IMR-90 (cell line): ENCODE data around the gene EME2. TPM values are rescaled to one million over a fixed set of nuclear protein-coding genes. Genes with fewer than 3 reads are reported as not detected.

ENCODE experiments used
- ATAC-seq: fragments of 200-7000 bp; cut with Tn5 transposase; 2 replicates; pipeline ENCODE4 v1.9.1; 2020; ENCODE audit warnings: low read depth, mild to moderate bottlenecking, moderate library complexity
- BruUV-seq: library from RNA; stranded (reverse); fragments of 400-500 nt; replicated peaks from 2 replicates; lab custom pipeline; 2021; lab: Mats Ljungman, UMichigan
- CTCF ChIA-PET: fragments of 300-600 bp; formaldehyde crosslinking; extraction: SDS; loops from one replicate; lab custom pipeline; 2021; ENCODE audit warnings: antibody characterized with exemption; lab: Yijun Ruan, JAX
- POLR2A ChIA-PET: fragments of 300-600 bp; sonication (Branson Sonifier 250); formaldehyde crosslinking; loops from one replicate; lab custom pipeline; 2022; ENCODE audit warnings: antibody characterized with exemption; ENCODE audit not compliant: unreplicated experiment; lab: Charles Lee
- DNase-seq: peaks from one replicate; pipeline ENCODE4 v3.0.0; 2013
- H2AFZ ChIP-seq: replicated peaks from 2 replicates; pipeline ENCODE3; 2013; ENCODE audit warnings: low read length, mild to moderate bottlenecking; ENCODE audit not compliant: poor library complexity
- H2AK5ac ChIP-seq: 2 replicates; pipeline ENCODE4 v1.6.1; 2013; ENCODE audit warnings: low read depth, low read length, inconsistent platforms
- H2AK9ac ChIP-seq: replicated peaks from 2 replicates; pipeline ENCODE3; 2013; ENCODE audit warnings: mild to moderate bottlenecking, low read depth, low read length, moderate library complexity; ENCODE audit not compliant: poor library complexity
- H2BK120ac ChIP-seq: 2 replicates; pipeline ENCODE4 v1.6.1; 2013; ENCODE audit warnings: low read depth, low read length, inconsistent platforms
- H2BK15ac ChIP-seq: 3 replicates; pipeline ENCODE4 v1.6.1; 2013; ENCODE audit warnings: low read depth, low read length, inconsistent platforms
- H2BK20ac ChIP-seq: 2 replicates; pipeline ENCODE4 v1.6.1; 2013; ENCODE audit warnings: low read depth, mild to moderate bottlenecking, inconsistent platforms, low read length, moderate library complexity
- H2BK5ac ChIP-seq: 2 replicates; pipeline ENCODE4 v1.6.1; 2013; ENCODE audit warnings: mild to moderate bottlenecking, low read depth, low read length, inconsistent platforms; ENCODE audit not compliant: poor library complexity, severe bottlenecking
- H3K14ac ChIP-seq: replicated peaks from 2 replicates; pipeline ENCODE4 v1.6.1; 2013; ENCODE audit warnings: low read depth, low read length, inconsistent platforms
- H3K18ac ChIP-seq: 2 replicates; pipeline ENCODE4 v1.6.1; 2013; ENCODE audit warnings: low read depth, low read length, control low read depth
- H3K23ac ChIP-seq: 2 replicates; pipeline ENCODE4 v1.6.1; 2013; ENCODE audit warnings: low read depth, low read length, inconsistent platforms
- H3K27ac ChIP-seq: 2 replicates; pipeline ENCODE4 v1.5.1; 2013; ENCODE audit warnings: mild to moderate bottlenecking, control low read depth, low read length; ENCODE audit not compliant: insufficient read depth
- H3K27me3 ChIP-seq: 2 replicates; pipeline ENCODE4 v1.6.1; 2013; ENCODE audit warnings: low read length; ENCODE audit not compliant: control insufficient read depth, insufficient read depth
- H3K36me3 ChIP-seq: 2 replicates; pipeline ENCODE4 v1.6.1; 2013; ENCODE audit warnings: low read length, mixed read lengths; ENCODE audit not compliant: control insufficient read depth, insufficient read depth
- H3K4ac ChIP-seq: 2 replicates; pipeline ENCODE4 v1.6.1; 2013; ENCODE audit warnings: low read depth, low read length, inconsistent platforms
- H3K4me1 ChIP-seq: 2 replicates; pipeline ENCODE4 v1.6.1; 2013; ENCODE audit warnings: low read length, mixed read lengths; ENCODE audit not compliant: control insufficient read depth, insufficient read depth
- H3K4me2 ChIP-seq: 2 replicates; pipeline ENCODE4 v1.6.1; 2013; ENCODE audit warnings: low read depth, mild to moderate bottlenecking, control low read depth, low read length, moderate library complexity
- H3K4me3 ChIP-seq: 2 replicates; pipeline ENCODE4 v1.5.1; 2013; ENCODE audit warnings: low read depth, mild to moderate bottlenecking, control low read depth, low read length, moderate library complexity; ENCODE audit not compliant: insufficient read depth
- H3K56ac ChIP-seq: 2 replicates; pipeline ENCODE4 v1.6.1; 2013; ENCODE audit warnings: low read length, inconsistent platforms; ENCODE audit not compliant: insufficient read depth; ENCODE audit errors: extremely low read depth
- H3K79me1 ChIP-seq, 2 experiments: 2 replicates each; pipeline ENCODE4 v1.6.1; 2013; ENCODE audit warnings: low read length in 2 of 2, inconsistent platforms in 1 of 2, low read depth in 1 of 2
- H3K9ac ChIP-seq: 2 replicates; pipeline ENCODE4 v1.6.1; 2013; ENCODE audit warnings: low read depth, low read length, control low read depth
- H3K9me1 ChIP-seq: 2 replicates; pipeline ENCODE4 v1.6.1; 2013; ENCODE audit warnings: low read length, inconsistent platforms; ENCODE audit not compliant: insufficient read depth
- H3K9me3 ChIP-seq: 2 replicates; pipeline ENCODE4 v1.6.1; 2013; ENCODE audit warnings: low read length; ENCODE audit not compliant: control insufficient read depth, insufficient read depth
- H4K20me1 ChIP-seq: 2 replicates; pipeline ENCODE4 v1.6.1; 2013; ENCODE audit warnings: low read length, inconsistent platforms; ENCODE audit not compliant: insufficient read depth
- H4K5ac ChIP-seq: 2 replicates; pipeline ENCODE4 v1.6.1; 2013; ENCODE audit warnings: mild to moderate bottlenecking, low read depth, low read length, control low read depth
- H4K8ac ChIP-seq, 2 experiments: 2 replicates each; pipeline ENCODE4 v1.6.1; 2013; ENCODE audit warnings: low read depth in 2 of 2, low read length in 2 of 2, control low read depth in 1 of 2, inconsistent platforms in 1 of 2
- H4K91ac ChIP-seq: 2 replicates; pipeline ENCODE4 v1.6.1; 2013; ENCODE audit warnings: low read depth, low read length, inconsistent platforms; ENCODE audit not compliant: insufficient read depth
- BHLHE40 ChIP-seq: fragments of 150-350 bp; IDR thresholded peaks from 2 replicates; pipeline ENCODE4 v1.6.1; 2016; ENCODE audit warnings: mild to moderate bottlenecking, low read depth, low read length
- CEBPB ChIP-seq: IDR thresholded peaks from 2 replicates; pipeline ENCODE4 v1.6.1; 2012; ENCODE audit warnings: low read depth, low read length, improper control_type of control experiment
- CHD1 ChIP-seq: IDR thresholded peaks from 2 replicates; pipeline ENCODE4 v1.6.1; 2012; ENCODE audit warnings: low read depth, low read length, improper control_type of control experiment
- ELK1 ChIP-seq: fragments of 150-350 bp; IDR thresholded peaks from 2 replicates; pipeline ENCODE4 v1.6.1; 2016; ENCODE audit warnings: low read depth, mild to moderate bottlenecking, low read length, moderate library complexity, borderline replicate concordance
- FOS ChIP-seq: fragments of 150-350 bp; IDR thresholded peaks from 2 replicates; pipeline ENCODE4 v1.6.1; 2016; ENCODE audit warnings: low read depth, low read length
- MAFK ChIP-seq: IDR thresholded peaks from 2 replicates; pipeline ENCODE4 v1.6.1; 2012; ENCODE audit warnings: low read depth, low read length, improper control_type of control experiment
- MAZ ChIP-seq: IDR thresholded peaks from 2 replicates; pipeline ENCODE4 v1.6.1; 2012; ENCODE audit warnings: low read depth, mild to moderate bottlenecking, low read length, improper control_type of control experiment, moderate library complexity, borderline replicate concordance
- MXI1 ChIP-seq: IDR thresholded peaks from 2 replicates; pipeline ENCODE4 v1.6.1; 2012; ENCODE audit warnings: low read depth, mild to moderate bottlenecking, low read length, moderate library complexity, borderline replicate concordance
- NFE2L2 ChIP-seq: fragments of 150-350 bp; IDR thresholded peaks from 2 replicates; pipeline ENCODE4 v1.6.1; 2016; ENCODE audit warnings: low read depth, mild to moderate bottlenecking, low read length
- RCOR1 ChIP-seq: IDR thresholded peaks from 2 replicates; pipeline ENCODE4 v1.6.1; 2012; ENCODE audit warnings: mild to moderate bottlenecking, low read length, improper control_type of control experiment; ENCODE audit not compliant: insufficient replicate concordance
- RFX5 ChIP-seq: IDR thresholded peaks from 2 replicates; pipeline ENCODE4 v1.8.0; 2012; ENCODE audit warnings: low read depth, mild to moderate bottlenecking, low read length, moderate library complexity
- SMC3 ChIP-seq: fragments of 150-350 bp; IDR thresholded peaks from 2 replicates; pipeline ENCODE4 v1.6.1; 2016; ENCODE audit warnings: low read depth, mild to moderate bottlenecking, antibody characterized with exemption, low read length, moderate library complexity
- USF2 ChIP-seq: fragments of 150-350 bp; IDR thresholded peaks from 2 replicates; pipeline ENCODE4 v1.6.1; 2017; ENCODE audit warnings: mild to moderate bottlenecking, antibody characterized with exemption, low read length, low read depth
- WGBS, 2 experiments: methylation state at CpG; one replicate each; pipeline versions ENCODE4 v1.1.5 to v1.1.7; 2013; ENCODE audit warnings: missing lambda C conversion rate in 2 of 2; ENCODE audit not compliant: insufficient read length in 1 of 2; ENCODE audit errors: extremely low coverage in 2 of 2; 5-methylcytosine and 5-hydroxymethylcytosine counted together
- dilution Hi-C: fragments of 300-500 bp; cut with HindIII; formaldehyde crosslinking; loops from one replicate; pipeline ENCODE4 v1.14.3; 2018; ENCODE audit warnings: low sequenced_read_pairs; ENCODE audit not compliant: unreplicated experiment
- in situ Hi-C: fragments of 300-500 bp; cut with MboI; formaldehyde crosslinking; loops from 3 replicates; pipeline ENCODE4 v1.14.3; 2019; ENCODE audit warnings: low sequenced_read_pairs, inconsistent platforms, mixed read lengths
- intact Hi-C: fragments of 100-400 bp; cut with micrococcal nuclease; formaldehyde crosslinking; loops from 2 replicates; pipeline ENCODE4 v1.10.0; 2022
- polyA plus RNA-seq, 3 experiments: library from polyadenylated mRNA; depleted of rRNA; stranded (reverse); fragments of >200 nt; gene quantifications; 2 replicates each; pipeline ENCODE4 v1.2.3, GENCODE V29; 2012; ENCODE audit warnings: low replicate concordance in 1 of 3
- total RNA-seq: library from RNA; depleted of rRNA; stranded (reverse); fragments of >200 nt; gene quantifications from 2 replicates; pipeline ENCODE4 v1.2.3, GENCODE V29; 2012
- TF ChIP-seq, protein P1 (sequence below): conservative IDR thresholded peaks from 2 replicates; pipeline ENCODE4 v1.5.1; 2012; ENCODE audit warnings: mild to moderate bottlenecking, low read depth, low read length, improper control_type of control experiment

The EME2 gene
- total and polyA plus RNA-seq, 2 of the 4 experiments (the other 2 are of a cell fraction) = 1.3 to 9.6 TPM

DNA sequence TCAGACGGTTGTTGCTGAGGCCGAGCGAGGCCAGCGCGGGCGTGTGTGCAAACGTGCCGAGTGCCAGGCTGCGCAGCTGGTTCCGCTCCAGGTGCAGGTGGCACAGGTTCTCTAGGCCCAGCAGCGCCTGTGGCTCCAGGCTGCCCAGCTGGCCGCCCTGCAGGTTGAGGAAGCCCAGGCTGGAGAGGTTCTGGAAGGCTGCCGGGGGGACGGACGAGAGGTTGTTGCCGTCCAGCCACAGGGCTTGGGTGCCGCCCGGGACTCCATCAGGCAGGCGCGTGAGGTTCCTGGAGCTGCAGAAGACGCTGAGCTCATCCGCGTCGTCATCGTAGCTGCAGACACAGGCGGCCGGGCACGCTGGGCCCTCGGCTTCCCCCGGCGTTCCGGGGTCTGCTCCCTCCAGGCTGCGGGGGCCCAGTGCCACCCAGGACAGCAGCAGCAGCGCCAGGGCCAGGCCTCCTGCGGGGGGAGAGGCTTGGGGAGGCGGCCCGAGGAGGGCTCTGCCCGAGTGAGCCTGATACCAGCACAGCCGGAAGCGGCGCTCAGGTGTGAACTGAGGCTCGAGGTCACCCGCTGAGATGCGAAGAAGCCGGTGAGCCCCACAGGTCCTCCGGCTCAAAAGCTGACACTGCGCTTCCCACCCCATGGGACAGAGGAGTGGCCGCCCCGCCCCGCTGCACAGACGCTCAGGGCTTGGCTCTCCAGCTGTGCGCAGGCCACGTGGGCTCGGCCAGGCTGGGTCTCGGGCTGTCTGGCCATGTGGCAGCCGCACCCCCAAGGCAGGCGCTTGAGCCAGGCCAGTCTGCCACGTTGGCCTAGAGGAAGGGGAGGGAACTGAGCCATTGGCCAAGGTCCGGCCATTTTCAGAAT, 19.6 kb downstream of the EME2 start:
- H3K4me1 ChIP-seq = no peaks in the 10 kb centered on the region
- DNase-seq = no peak
- CTCF ChIA-PET = no interaction called here
- no peak for TF ChIP-seq NFE2L2
- no peak for TF ChIP-seq CEBPB
- no peak for TF ChIP-seq MAFK
- no peak for TF ChIP-seq FOS
- no peak for TF ChIP-seq RCOR1
- TF ChIP-seq, protein P1, sequence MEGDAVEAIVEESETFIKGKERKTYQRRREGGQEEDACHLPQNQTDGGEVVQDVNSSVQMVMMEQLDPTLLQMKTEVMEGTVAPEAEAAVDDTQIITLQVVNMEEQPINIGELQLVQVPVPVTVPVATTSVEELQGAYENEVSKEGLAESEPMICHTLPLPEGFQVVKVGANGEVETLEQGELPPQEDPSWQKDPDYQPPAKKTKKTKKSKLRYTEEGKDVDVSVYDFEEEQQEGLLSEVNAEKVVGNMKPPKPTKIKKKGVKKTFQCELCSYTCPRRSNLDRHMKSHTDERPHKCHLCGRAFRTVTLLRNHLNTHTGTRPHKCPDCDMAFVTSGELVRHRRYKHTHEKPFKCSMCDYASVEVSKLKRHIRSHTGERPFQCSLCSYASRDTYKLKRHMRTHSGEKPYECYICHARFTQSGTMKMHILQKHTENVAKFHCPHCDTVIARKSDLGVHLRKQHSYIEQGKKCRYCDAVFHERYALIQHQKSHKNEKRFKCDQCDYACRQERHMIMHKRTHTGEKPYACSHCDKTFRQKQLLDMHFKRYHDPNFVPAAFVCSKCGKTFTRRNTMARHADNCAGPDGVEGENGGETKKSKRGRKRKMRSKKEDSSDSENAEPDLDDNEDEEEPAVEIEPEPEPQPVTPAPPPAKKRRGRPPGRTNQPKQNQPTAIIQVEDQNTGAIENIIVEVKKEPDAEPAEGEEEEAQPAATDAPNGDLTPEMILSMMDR = no peak
- no peak for TF ChIP-seq MXI1
- no peak for TF ChIP-seq MAZ
- TF ChIP-seq CHD1 = no peak
- no peak for TF ChIP-seq ELK1
- no peak for TF ChIP-seq USF2
- TF ChIP-seq RFX5 = no peak
- TF ChIP-seq SMC3 = no peak
- no peak for TF ChIP-seq BHLHE40

More for the DNA sequence above, 19.6 kb downstream of the EME2 start:
- H3K4me3 ChIP-seq = no peak overlapping the region
- ATAC-seq = no peak
- no peak overlapping the region for H3K27ac ChIP-seq
- H2BK5ac ChIP-seq = no peak overlapping the region
- 86% methylated on average over 27 of the region's 59 CpGs; no CpG with 5 or more reads in 1 of the 2 experiments for WGBS, 2 experiments
- no peak overlapping the region for H2AFZ ChIP-seq
- dilution Hi-C loops (no loop called here), in situ Hi-C loops (no loop called here), intact Hi-C loops (no loop called here)
- H3K9me1 ChIP-seq = 0 out of 2 replicates have a peak, but pooled peaks cover 2% of the 10 kb centered on the region
- no peak overlapping the region for H4K8ac ChIP-seq
- no peak overlapping the region for H2BK15ac ChIP-seq
- no peak overlapping the region for H3K4me2 ChIP-seq
- H3K18ac ChIP-seq = no peak overlapping the region
- H4K20me1 ChIP-seq = peaks cover 6% of the 10 kb centered on the region
- peaks cover 0 to 7% of the 10 kb centered on the region in 2 experiments; a peak in 1 of 4 replicates for H3K79me1 ChIP-seq
- H3K27me3 ChIP-seq = no peaks in the 10 kb centered on the region
- H3K23ac ChIP-seq = no peak overlapping the region
- H2AK9ac ChIP-seq = no peak overlapping the region
- H4K91ac ChIP-seq = no peak overlapping the region
- POLR2A ChIA-PET = no interaction called here
- peaks cover 27% of the 10 kb centered on the region for H3K36me3 ChIP-seq
- H4K5ac ChIP-seq = no peak overlapping the region
- no peak overlapping the region for H2AK5ac ChIP-seq
- H2BK20ac ChIP-seq = no peak overlapping the region
- no peak overlapping the region for H3K14ac ChIP-seq
- H3K4ac ChIP-seq = no peak overlapping the region
- no peak overlapping the region for H2BK120ac ChIP-seq
- peaks cover 2% of the 10 kb centered on the region; the same call in 1 of the 2 replicates for H3K9me3 ChIP-seq
- no TSS peak for BruUV-seq
- H3K9ac ChIP-seq = no peak overlapping the region
- no peak overlapping the region for H3K56ac ChIP-seq
